NCI-H446 (cell line): ENCODE measurements around the gene CALD1.

Source experiments
- DNase-seq, 2 experiments: peaks; one replicate each; lab custom pipeline; 2025; lab: John Stamatoyannopoulos, UW

CALD1 gene

DNA sequence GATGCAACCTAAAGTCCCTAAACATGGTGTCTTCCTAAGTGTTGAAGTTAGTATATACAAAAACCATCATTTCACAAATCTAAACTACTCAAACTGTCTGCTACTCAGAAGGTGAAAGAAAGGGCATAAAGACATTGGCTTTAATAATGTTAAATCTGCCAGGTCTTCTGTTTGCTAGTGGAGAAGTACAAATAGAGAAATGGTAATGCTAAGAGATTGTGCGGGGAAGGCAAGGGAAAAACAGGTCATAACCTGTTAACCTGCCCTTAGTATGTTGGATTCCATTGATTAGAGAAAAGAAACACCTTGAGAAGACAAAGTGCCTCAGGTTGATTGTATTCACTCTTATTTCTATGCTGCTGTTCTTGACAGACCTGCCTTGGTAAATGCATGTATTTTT is 80.3 kb downstream of the CALD1 start:
- DNase-seq, result no peak

- no peak for DNase-seq
These were observed 85.8 kb downstream of the CALD1 start for GRCh38 chr7:134865001-134865845.

GRCh38 chr7:134866617-134867016 is 87.2 kb downstream of the CALD1 start:
- DNase-seq, result no peak

GRCh38 chr7:134870156-134870555 is 90.7 kb downstream of the CALD1 start:
- DNase-seq, result no peak

- no peak for DNase-seq
These were observed 91.3 kb downstream of the CALD1 start for GRCh38 chr7:134870781-134871180.

GRCh38 chr7:134873253-134873652 is 93.8 kb downstream of the CALD1 start:
- DNase-seq, result no peak

DNA sequence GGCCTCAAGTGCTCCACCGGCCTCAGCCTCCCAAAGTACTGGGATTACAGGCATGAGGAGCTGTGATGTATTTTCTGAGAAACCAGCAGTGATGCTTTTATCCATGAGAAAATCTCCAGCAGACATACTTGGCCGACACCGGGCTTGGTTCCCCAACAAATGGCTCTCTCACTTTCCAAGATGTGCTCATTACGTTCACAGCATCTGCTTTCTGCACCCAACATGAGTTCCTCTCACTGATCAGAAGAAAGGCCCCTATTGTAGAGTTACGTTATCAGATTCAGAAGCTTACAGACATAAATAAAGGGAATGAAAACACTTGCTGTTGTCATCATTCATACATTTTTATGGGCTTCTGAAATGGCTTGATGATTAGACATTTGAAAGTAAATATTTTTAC is 95.0 kb downstream of the CALD1 start:
- DNase-seq, result no peak

DNA sequence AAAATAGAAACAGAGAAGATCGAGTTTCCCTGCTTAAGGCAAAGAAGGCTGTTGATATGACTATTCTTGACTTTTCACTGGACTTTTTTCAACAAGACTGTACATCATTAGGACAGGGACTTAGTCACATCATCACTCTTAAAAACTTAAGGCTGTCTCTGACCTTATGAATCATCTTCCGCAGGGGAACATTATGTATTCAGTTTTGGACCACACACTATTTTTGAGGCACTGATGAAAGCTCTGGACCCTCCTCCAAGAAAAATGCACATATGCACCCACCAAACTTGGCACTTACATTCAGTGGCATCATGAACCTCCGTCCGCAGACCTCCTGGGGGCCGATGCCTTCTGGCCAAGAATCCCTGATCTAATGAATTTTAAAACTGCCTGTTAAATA is 96.4 kb downstream of the CALD1 start:
- peak in 1 of 2 experiments; percentile 55 for DNase-seq

GRCh38 chr7:134878746-134879357 is 99.4 kb downstream of the CALD1 start:
- no peak for DNase-seq

- DNase-seq, result no peak
These were observed 100.5 kb downstream of the CALD1 start for GRCh38 chr7:134879815-134880475.

- DNase-seq, result no peak
These were observed 103.0 kb downstream of the CALD1 start for GRCh38 chr7:134882481-134882880.

DNA sequence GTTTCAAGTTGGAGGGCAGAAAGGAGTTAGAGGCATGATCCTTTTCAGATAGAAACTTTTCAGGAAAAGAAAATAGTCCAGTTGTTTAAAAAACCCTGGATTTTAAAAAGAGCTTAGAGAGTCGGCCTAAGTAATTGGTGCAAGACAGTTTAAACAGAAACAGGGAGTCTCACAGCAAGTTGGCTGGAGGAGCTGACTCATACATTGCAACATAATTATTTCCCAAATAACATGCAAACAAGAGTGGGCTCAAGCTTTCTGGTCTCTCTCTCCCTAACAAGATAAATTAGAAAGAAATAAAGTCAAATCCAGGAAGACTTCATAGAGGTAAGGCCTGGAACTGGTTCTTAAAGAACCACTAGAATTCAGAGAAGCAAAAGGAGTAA is 106.5 kb downstream of the CALD1 start:
- no peak for DNase-seq

DNA sequence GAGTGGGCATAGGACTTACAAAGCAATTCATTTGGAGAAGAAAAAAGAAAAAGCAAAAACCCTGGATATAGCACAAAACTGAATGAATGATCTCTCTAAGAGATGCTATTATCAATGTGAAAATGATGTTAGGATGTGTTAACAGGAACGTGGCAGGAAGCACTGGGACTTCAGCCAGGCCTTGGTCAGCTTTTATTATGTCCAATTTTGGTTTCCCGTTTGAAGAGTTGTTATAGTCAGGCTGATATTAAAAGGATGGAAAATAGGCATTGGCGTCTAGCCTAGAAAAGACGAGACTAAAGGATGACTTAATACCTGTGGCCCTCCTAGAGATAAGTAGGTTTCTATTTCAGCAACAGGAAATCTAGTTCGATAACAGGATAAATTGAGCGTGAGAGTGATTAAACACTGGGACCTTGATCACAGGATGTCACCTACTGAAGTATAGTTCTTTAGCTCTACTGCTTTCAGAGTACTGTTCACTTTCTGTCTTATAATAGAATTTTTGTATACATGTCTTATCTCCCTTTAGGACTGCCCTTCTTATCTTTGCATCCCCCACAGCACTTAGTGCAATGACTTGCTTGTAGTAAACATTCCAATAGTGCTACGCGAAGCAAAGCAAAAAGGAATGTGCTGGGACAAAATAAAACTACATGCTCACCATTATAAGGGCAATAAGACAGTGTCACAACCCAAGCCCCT is 107.1 kb downstream of the CALD1 start:
- DNase-seq, result no peak

- DNase-seq, result no peak
These were observed 108.1 kb downstream of the CALD1 start for GRCh38 chr7:134887523-134887922.

GRCh38 chr7:134888141-134888740 is 108.8 kb downstream of the CALD1 start:
- no peak for DNase-seq

GRCh38 chr7:134890246-134891240 is 111.1 kb downstream of the CALD1 start:
- DNase-seq, result peak; percentile 61 to 93

GRCh38 chr7:134891262-134891695 is 111.8 kb downstream of the CALD1 start:
- peak; percentile 78 to 88 for DNase-seq

GRCh38 chr7:134891696-134892678 is 112.6 kb downstream of the CALD1 start:
- peak in 1 of 2 experiments; percentile 33 for DNase-seq

DNA sequence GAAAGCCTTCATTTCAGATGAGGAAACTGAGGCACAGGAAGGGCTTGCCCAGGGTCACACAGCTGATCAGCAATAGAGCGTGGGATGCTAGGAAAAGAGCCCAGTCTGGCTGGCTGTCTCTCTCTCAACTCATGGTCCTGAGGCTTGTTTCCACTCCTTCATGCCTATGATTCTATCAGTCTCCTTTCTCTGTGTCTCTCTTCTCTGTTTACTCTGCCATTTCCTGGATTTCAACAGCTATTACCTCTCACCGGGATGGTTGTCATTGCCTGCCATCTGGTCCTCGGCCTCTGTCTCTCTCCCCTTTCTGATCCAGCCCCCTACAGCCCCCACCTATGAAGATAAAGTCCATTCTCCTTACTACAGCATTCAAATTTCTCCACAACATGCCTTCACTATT is 113.5 kb downstream of the CALD1 start:
- no peak for DNase-seq
